Measurements from ENCODE around the gene TRMT44. TPM values are rescaled to one million over a fixed set of nuclear protein-coding genes. Genes with fewer than 3 reads are reported as not detected.
A peak's percentile ranks its signal among the peaks of the same experiment; 100 is the strongest.

Gene TRMT44
- polyA plus RNA-seq, 4 donors: 4.7 to 11.6 (median 5.2) TPM

GRCh38 chr4:8446122-8446521, 5.5 kb downstream of the TRMT44 start:
- FAIRE-seq: no peak
- Histone ChIP-seq H3K27ac (ENCODE audit: low read depth in 1 of 3, low read length in 2 of 3) (no peak overlapping the region), H3K4me3 (ENCODE audit: low read depth in 1 of 3, low read length in 3 of 3) (no peak overlapping the region), H3K27me3 (ENCODE audit: control insufficient read depth in 3 of 3, insufficient read depth in 3 of 3, low read length in 3 of 3) (no peaks in the 10 kb centered on the region), H3K4me1 (ENCODE audit: control insufficient read depth in 3 of 3, insufficient read depth in 2 of 3, low read depth in 1 of 3, low read length in 2 of 3) (peaks cover 2 to 16% (median 12%) of the 10 kb centered on the region in 3 donors), H3K36me3 (ENCODE audit: control insufficient read depth in 3 of 3, insufficient read depth in 2 of 3, low read depth in 1 of 3, low read length in 3 of 3) (peaks cover 0 to 49% (median 5%) of the 10 kb centered on the region in 3 donors), H3K9me3 (ENCODE audit: control insufficient read depth in 2 of 2, insufficient read depth in 1 of 2, low read depth in 1 of 2, low read length in 1 of 2) (no peaks in the 10 kb centered on the region)
- 74 to 81% (median 80%) methylated on average over 3 of the region's 3 CpGs for WGBS, 3 donors
- no peak for DNase-seq

DNA sequence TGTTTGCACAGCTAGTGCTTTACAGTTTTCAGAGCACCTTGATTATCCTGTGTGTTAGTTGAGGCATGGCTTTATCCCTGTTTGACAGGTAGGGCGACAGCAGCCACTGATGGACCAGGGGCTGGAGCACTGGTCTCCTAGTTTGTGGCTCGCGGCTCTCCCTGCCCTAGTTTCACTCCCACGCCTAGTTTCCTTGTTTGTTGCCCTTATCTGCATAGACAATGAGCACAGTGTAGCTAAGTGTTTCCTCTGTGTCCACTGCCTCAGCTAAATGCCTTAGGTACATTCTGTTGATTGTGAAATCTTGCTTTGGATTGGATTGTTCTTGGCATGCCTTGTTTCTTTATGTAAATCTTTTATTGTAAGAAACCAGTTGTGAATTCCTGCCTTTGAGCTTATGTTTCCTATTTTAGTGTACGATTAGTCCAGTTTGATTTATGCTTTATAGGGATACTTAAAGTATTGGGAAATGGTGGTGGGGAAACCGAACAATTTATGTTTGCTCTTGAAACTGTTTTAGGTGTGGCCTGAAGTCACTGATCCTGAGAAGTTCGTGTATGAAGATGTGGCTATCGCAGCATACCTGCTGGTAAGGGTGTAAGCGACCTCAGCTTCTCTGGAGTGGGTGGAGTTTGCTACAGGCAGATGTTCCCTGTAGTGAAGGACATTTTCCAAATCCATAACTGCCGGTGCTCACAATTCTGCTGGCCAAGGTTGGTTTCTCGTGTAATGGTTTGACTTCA, 11.0 kb downstream of the TRMT44 start:
- WGBS, 3 donors: 74 to 84% (median 80%) methylated on average over 11 of the region's 11 CpGs
- Histone ChIP-seq H3K27me3 (ENCODE audit: control insufficient read depth in 3 of 3, insufficient read depth in 3 of 3, low read length in 3 of 3) (no peaks in the 10 kb centered on the region), H3K9me3 (ENCODE audit: control insufficient read depth in 2 of 2, insufficient read depth in 1 of 2, low read depth in 1 of 2, low read length in 1 of 2) (no peaks in the 10 kb centered on the region), H3K4me3 (ENCODE audit: low read depth in 1 of 3, low read length in 3 of 3) (no peak overlapping the region), H3K36me3 (ENCODE audit: control insufficient read depth in 3 of 3, insufficient read depth in 2 of 3, low read depth in 1 of 3, low read length in 3 of 3) (peaks cover 12 to 69% (median 25%) of the 10 kb centered on the region in 3 donors), H3K27ac (ENCODE audit: low read depth in 1 of 3, low read length in 2 of 3) (no peak overlapping the region), H3K4me1 (ENCODE audit: control insufficient read depth in 3 of 3, insufficient read depth in 2 of 3, low read depth in 1 of 3, low read length in 2 of 3) (no peaks in the 10 kb centered on the region)
- no peak for FAIRE-seq
- no peak for DNase-seq

DNA sequence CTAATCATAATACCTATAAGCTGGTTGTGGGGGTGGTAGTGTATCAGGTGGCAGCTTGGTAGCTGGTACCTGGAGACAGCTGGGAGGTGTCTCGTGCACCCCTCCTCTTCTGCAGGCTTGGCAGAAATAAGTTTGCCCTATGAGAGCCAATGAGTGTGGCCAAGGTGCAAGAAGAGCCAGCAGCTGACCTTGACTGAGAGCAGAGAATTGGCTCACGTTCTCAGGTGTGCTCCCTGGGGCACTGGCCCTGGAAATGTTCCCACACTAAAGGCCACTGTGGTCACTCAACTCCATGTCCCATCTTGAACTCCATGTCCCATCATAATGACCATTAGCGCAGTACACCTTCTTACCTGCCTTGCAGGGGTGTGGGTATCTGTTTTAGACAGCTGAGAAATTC, 13.4 kb downstream of the TRMT44 start:
- Histone ChIP-seq H3K27me3 (ENCODE audit: control insufficient read depth in 3 of 3, insufficient read depth in 3 of 3, low read length in 3 of 3) (no peaks in the 10 kb centered on the region), H3K36me3 (ENCODE audit: control insufficient read depth in 3 of 3, insufficient read depth in 2 of 3, low read depth in 1 of 3, low read length in 3 of 3) (peaks cover 15 to 52% (median 26%) of the 10 kb centered on the region in 3 donors), H3K4me1 (ENCODE audit: control insufficient read depth in 3 of 3, insufficient read depth in 2 of 3, low read depth in 1 of 3, low read length in 2 of 3) (no peaks in the 10 kb centered on the region), H3K9me3 (ENCODE audit: control insufficient read depth in 2 of 2, insufficient read depth in 1 of 2, low read depth in 1 of 2, low read length in 1 of 2) (no peaks in the 10 kb centered on the region), H3K4me3 (ENCODE audit: low read depth in 1 of 3, low read length in 3 of 3) (no peak overlapping the region), H3K27ac (ENCODE audit: low read depth in 1 of 3, low read length in 2 of 3) (no peak overlapping the region)
- FAIRE-seq: no peak
- WGBS, 3 donors: 85 to 92% (median 91%) methylated on average over 3 of the region's 3 CpGs
- DNase-seq: no peak

DNA sequence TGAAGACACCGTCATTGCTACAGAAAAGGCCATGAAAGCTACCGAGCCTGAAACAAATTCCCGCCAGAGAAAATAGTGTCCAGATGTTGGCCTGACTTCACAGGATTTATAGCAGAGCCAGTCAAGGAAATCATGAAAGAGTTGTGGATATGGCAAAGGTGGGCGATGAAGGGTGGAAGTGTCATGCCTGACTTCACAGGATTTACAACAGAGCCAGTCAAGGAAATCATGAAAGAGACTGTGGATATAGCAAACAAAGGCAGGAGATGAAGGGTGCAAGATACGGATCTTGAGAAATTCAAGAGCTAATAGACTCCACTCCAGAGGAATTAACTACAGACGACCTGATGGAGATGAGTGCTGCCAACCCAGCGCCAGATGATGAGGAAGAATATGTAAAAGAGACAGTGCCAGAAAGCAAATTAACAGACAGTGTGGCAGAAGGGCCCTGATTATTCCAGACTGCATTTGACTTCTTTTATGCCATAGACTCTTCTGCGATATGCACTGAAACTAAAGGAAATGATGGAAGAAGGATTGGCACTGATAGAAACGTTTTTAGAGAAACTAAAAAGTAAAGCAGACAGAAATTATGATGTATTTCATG, 17.2 kb downstream of the TRMT44 start:
- Histone ChIP-seq H3K36me3 (ENCODE audit: control insufficient read depth in 3 of 3, insufficient read depth in 2 of 3, low read depth in 1 of 3, low read length in 3 of 3) (peaks cover 17 to 43% (median 24%) of the 10 kb centered on the region in 3 donors), H3K27ac (ENCODE audit: low read depth in 1 of 3, low read length in 2 of 3) (no peak overlapping the region), H3K9me3 (ENCODE audit: control insufficient read depth in 2 of 2, insufficient read depth in 1 of 2, low read depth in 1 of 2, low read length in 1 of 2) (no peaks in the 10 kb centered on the region), H3K4me1 (ENCODE audit: control insufficient read depth in 3 of 3, insufficient read depth in 2 of 3, low read depth in 1 of 3, low read length in 2 of 3) (no peaks in the 10 kb centered on the region), H3K4me3 (ENCODE audit: low read depth in 1 of 3, low read length in 3 of 3) (no peak overlapping the region), H3K27me3 (ENCODE audit: control insufficient read depth in 3 of 3, insufficient read depth in 3 of 3, low read length in 3 of 3) (no peaks in the 10 kb centered on the region)
- DNase-seq (no peak), FAIRE-seq (no peak)
- WGBS, 3 donors: 82 to 88% (median 85%) methylated on average over 9 of the region's 9 CpGs

GRCh38 chr4:8459867-8460445, 19.4 kb downstream of the TRMT44 start:
- H3K4me1 ChIP-seq (ENCODE audit: control insufficient read depth in 3 of 3, insufficient read depth in 2 of 3, low read depth in 1 of 3, low read length in 2 of 3): no peaks in the 10 kb centered on the region
- peak; percentile 39 to 66 for DNase-seq
- peaks cover 5 to 31% (median 11%) of the 10 kb centered on the region in 3 donors for H3K36me3 ChIP-seq (ENCODE audit: control insufficient read depth in 3 of 3, insufficient read depth in 2 of 3, low read depth in 1 of 3, low read length in 3 of 3)
- no peak overlapping the region for H3K4me3 ChIP-seq (ENCODE audit: low read depth in 1 of 3, low read length in 3 of 3)
- no peak overlapping the region for H3K27ac ChIP-seq (ENCODE audit: low read depth in 1 of 3, low read length in 2 of 3)
- no peak for FAIRE-seq
- no peaks in the 10 kb centered on the region for H3K27me3 ChIP-seq (ENCODE audit: control insufficient read depth in 3 of 3, insufficient read depth in 3 of 3, low read length in 3 of 3)
- 71 to 84% (median 82%) methylated on average over 6 to 8 of the region's 8 CpGs for WGBS, 3 donors
- H3K9me3 ChIP-seq (ENCODE audit: control insufficient read depth in 2 of 2, insufficient read depth in 1 of 2, low read depth in 1 of 2, low read length in 1 of 2): no peaks in the 10 kb centered on the region

- WGBS, 3 donors: 96 to 97% (median 97%) methylated on average over 6 of the region's 6 CpGs
- no peaks in the 10 kb centered on the region for H3K27me3 ChIP-seq (ENCODE audit: control insufficient read depth in 3 of 3, insufficient read depth in 3 of 3, low read length in 3 of 3)
- peaks cover 9 to 38% (median 12%) of the 10 kb centered on the region in 3 donors for H3K36me3 ChIP-seq (ENCODE audit: control insufficient read depth in 3 of 3, insufficient read depth in 2 of 3, low read depth in 1 of 3, low read length in 3 of 3)
- H3K4me3 ChIP-seq (ENCODE audit: low read depth in 1 of 3, low read length in 3 of 3): no peak overlapping the region
- H3K9me3 ChIP-seq (ENCODE audit: control insufficient read depth in 2 of 2, insufficient read depth in 1 of 2, low read depth in 1 of 2, low read length in 1 of 2): no peaks in the 10 kb centered on the region
- H3K4me1 ChIP-seq (ENCODE audit: control insufficient read depth in 3 of 3, insufficient read depth in 2 of 3, low read depth in 1 of 3, low read length in 2 of 3): no peaks in the 10 kb centered on the region
- H3K27ac ChIP-seq (ENCODE audit: low read depth in 1 of 3, low read length in 2 of 3): no peak overlapping the region
- DNase-seq (no peak), FAIRE-seq (no peak)
Measured at GRCh38 chr4:8461086-8461485, 20.5 kb downstream of the TRMT44 start.

DNA sequence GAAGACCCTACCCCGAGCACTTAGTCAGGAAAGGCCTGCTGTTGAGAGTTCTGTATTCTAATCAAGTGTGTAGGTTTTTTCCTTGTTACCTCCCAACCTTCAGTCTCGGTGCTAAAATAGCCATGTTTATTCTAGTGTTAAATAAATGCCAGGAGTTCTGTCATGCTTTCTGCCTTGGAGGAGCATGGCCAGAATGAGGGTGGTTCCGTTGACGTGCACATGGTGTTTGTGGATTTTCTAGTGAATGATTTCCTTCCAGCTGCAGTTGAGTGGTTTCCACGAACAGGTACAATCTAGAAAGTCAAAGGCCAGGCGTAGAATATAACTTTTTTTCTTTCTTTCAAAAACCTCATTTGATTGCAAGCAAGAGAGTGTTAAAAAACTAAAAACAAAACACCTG, 21.0 kb downstream of the TRMT44 start:
- H3K36me3 ChIP-seq (ENCODE audit: control insufficient read depth in 3 of 3, insufficient read depth in 2 of 3, low read depth in 1 of 3, low read length in 3 of 3): peaks cover 12 to 43% (median 12%) of the 10 kb centered on the region in 3 donors
- no peak for DNase-seq
- no peaks in the 10 kb centered on the region for H3K9me3 ChIP-seq (ENCODE audit: control insufficient read depth in 2 of 2, insufficient read depth in 1 of 2, low read depth in 1 of 2, low read length in 1 of 2)
- WGBS, 3 donors: 92 to 96% (median 95%) methylated on average over 6 of the region's 6 CpGs
- no peak overlapping the region for H3K27ac ChIP-seq (ENCODE audit: low read depth in 1 of 3, low read length in 2 of 3)
- no peaks in the 10 kb centered on the region for H3K4me1 ChIP-seq (ENCODE audit: control insufficient read depth in 3 of 3, insufficient read depth in 2 of 3, low read depth in 1 of 3, low read length in 2 of 3)
- H3K27me3 ChIP-seq (ENCODE audit: control insufficient read depth in 3 of 3, insufficient read depth in 3 of 3, low read length in 3 of 3): no peaks in the 10 kb centered on the region
- no peak overlapping the region for H3K4me3 ChIP-seq (ENCODE audit: low read depth in 1 of 3, low read length in 3 of 3)
- no peak for FAIRE-seq

GRCh38 chr4:8463811-8464210, 23.2 kb downstream of the TRMT44 start:
- no peak overlapping the region for H3K27ac ChIP-seq (ENCODE audit: low read depth in 1 of 3, low read length in 2 of 3)
- DNase-seq: no peak
- FAIRE-seq: no peak
- H3K4me1 ChIP-seq (ENCODE audit: control insufficient read depth in 3 of 3, insufficient read depth in 2 of 3, low read depth in 1 of 3, low read length in 2 of 3): no peaks in the 10 kb centered on the region
- no peaks in the 10 kb centered on the region for H3K27me3 ChIP-seq (ENCODE audit: control insufficient read depth in 3 of 3, insufficient read depth in 3 of 3, low read length in 3 of 3)
- peaks cover 11 to 58% (median 15%) of the 10 kb centered on the region in 3 donors for H3K36me3 ChIP-seq (ENCODE audit: control insufficient read depth in 3 of 3, insufficient read depth in 2 of 3, low read depth in 1 of 3, low read length in 3 of 3)
- 89 to 95% (median 90%) methylated on average over 9 of the region's 9 CpGs for WGBS, 3 donors
- no peak overlapping the region for H3K4me3 ChIP-seq (ENCODE audit: low read depth in 1 of 3, low read length in 3 of 3)
- H3K9me3 ChIP-seq (ENCODE audit: control insufficient read depth in 2 of 2, insufficient read depth in 1 of 2, low read depth in 1 of 2, low read length in 1 of 2): no peaks in the 10 kb centered on the region
